DMS114 treated with DMSO at 0.1 percent for 48 hours (cell line): Measurements from ENCODE around the gene UGT1A3.
"Not testable (repeated sequence)": the region's sequence is repeated elsewhere in the genome, so short reads cannot be mapped to it uniquely, and the experiment has no call there.

Source experiments
- DNase-seq: peaks from one replicate; lab custom pipeline; 2025; ENCODE audit not compliant: unreplicated experiment; lab: John Stamatoyannopoulos, UW

Gene UGT1A3

DNA sequence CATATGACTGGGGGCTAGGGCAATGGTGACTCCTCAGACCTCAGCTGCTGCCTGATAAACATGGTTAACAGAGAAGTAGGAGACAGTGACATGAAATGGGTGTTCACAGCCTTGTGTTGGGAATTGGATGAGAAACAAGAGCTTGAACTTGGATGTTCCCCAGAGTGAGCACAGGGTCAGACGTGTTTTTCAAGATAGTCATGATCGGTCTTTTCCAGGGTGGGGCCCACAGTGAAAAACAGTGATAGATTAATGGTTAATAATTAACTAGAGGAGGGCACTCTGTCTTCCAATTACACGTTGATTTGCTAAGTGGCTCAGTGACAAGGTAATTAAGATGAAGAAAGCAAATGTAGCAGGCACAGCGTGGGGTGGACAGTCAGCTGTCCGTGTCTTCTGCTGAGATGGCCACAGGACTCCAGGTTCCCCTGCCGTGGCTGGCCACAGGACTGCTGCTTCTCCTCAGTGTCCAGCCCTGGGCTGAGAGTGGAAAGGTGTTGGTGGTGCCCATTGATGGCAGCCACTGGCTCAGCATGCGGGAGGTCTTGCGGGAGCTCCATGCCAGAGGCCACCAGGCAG is at the start of gene UGT1A3:
Gene UGT1A3 (plus strand): TSS at position 320 of the 579 bp plus-strand sequence. CDS start 85 bp downstream, at position 405.
- no peak for DNase-seq

DNA sequence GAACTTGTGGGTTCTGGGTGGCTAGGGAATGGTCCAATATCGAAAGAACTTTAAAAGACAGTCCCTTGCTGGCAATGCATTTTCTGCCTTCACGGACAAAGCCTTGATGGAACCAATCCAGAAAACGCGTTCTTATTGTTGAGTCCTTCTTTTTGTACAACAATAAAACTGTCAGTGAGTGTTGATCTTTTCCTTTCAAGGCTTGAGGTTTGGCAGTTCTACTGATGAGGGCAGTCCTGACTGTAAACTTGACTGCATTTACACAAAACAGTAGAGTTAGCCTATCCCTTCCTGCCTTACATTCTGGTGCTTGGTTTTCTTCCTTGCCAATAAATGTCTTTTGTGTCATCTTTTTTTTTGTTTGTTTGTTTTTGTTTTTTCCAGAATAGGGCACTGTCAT is 49.6 kb upstream of the UGT1A3 start:
- DNase-seq = no peak

DNA sequence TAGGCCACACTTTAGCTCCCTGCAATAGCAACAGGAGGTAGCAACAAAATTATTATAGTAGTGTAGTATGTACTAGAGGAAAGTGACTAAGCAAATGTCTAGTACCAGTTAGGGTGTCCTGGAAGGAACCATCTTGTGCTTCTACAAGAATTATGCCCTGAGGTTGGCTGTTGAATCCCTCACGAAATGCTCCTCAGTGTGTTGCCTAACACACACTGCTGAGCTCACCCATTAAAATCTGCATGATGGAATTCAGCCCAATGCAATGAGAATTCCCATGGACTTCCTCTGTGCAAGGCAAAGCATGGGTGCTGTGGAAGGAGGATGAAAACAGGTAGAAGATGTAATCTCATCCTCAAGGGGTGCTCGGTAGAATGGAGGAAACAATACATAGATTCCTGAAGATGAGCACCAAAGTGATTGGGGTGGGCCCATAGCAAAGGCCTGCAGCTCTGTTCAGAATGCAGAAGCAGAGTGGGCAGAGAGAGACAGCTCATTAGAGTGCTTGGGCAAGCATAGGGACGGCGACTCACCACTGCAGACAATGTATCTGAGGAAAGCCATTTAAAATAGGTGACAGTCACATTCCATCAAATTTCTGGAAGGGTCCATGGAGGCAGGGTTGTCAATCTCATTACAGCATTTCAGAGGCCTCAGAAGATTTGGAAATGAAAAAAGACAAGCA is 48.3 kb upstream of the UGT1A3 start:
- no peak for DNase-seq

DNA sequence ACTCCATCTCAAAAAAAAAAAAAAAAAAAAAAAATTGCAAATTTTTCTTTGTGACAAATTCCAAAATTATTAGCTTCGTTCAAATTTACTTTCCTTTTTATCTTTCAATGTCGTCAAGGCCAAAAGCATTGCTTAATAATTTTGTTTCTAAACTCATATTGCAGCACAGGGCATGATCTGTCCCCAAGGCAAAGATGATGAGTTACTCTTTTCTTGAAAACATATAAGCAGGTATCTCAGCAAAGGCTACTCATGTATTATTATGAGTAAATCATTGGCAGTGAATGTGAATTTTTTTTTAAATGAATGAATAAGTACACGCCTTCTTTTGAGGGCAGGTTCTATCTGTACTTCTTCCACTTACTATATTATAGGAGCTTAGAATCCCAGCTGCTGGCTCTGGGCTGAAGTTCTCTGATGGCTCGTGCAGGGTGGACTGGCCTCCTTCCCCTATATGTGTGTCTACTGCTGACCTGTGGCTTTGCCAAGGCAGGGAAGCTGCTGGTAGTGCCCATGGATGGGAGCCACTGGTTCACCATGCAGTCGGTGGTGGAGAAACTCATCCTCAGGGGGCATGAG is 47.2 kb upstream of the UGT1A3 start, which contains the start of gene UGT1A7:
Gene UGT1A7 (plus strand): TSS at position 381 of the 579 bp plus-strand sequence. CDS start 37 bp downstream, at position 418.
- DNase-seq = no peak

DNA sequence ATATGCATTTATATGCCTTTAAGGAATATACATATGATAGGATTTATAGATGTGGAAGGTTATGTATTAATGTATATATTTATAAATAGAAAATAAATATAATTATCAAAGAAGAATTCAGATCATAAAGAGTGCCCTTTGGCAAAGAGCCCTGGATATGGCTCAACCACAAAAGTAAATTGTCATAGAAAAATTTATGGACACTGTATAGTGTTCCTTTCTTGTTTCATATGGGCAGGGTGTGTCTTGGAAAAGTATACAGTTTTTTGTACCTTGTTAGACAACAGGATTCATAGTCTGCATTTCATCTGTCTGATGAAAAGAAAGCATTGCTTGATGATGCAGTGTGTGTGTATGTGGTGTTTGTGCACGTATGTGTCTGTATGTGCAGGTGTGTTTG is 44.2 kb upstream of the UGT1A3 start:
- DNase-seq = no peak

DNA sequence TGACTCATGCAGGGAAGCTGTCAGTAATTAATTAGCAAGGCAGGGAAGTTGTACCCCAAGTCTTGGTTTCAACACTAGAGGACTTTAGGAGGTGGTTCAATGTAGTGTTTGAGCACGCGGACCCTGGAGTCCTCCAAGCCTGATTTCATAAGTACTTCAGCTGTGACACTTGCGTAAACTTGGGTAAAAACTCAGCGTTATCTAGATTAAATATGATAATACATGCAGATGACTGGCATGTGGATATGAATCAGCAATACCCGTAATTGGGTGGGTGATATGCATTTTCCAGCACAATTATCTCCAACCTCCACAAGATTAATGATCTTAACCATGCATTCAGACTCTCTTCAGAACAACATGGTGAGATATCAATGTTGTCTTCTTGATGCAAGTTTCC is 41.9 kb upstream of the UGT1A3 start:
- no peak for DNase-seq

DNA sequence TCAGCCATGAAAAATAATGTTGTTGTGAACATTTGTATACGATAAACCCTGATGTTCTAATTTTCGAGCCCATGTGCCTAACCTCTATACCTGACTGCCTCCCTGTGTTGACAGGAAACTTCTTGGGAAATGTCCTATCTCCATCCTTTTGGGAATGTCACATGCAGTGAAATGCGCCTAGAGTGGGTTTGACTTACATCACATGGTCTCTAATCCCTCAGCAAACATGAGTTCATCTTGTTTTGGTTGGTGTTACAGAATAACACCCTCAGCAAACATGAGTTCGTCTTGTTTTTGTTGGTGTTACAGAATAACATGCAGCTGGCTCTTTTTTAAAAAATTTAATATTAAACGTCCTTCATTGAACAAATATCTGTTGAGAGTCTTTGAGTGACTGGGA is 40.5 kb upstream of the UGT1A3 start:
- DNase-seq = no peak

DNA sequence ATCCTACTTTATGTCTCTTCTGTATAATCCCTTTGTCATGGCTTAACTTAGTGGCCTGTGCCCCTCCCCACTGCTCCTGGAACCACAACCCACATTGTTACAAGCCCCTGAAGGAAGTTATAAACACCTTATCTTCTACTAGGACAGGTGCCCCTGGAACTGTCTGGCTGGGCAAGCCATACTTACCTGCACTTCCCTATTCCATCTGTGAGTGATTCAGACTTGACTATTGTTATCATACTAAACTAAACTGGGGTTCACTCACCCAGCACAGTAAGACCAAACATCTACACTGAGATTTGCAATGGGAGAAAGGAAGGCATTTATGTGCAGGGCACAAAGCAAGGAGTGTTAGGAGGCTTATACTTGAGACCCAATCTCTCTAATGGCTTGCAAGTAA is 39.8 kb upstream of the UGT1A3 start:
- DNase-seq = no peak

DNA sequence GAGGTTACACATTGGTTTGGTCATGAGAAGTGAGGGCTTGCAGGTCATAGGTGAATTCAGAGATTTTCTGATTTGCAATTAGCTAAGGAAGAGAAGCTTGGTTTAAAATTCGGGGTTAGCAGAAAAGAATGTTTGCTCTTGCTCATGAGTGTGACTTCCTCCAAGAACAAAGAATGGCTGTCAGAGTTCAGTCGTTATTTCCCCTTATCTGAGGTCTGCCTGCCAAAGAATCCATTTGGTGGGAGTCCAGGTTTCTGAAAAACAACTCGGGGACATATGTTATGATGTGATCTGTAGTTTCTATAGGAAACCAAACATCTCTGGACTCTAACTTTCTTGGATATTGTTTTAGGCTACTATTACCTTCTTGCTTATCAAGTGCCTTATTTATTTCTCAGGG is 39.3 kb upstream of the UGT1A3 start:
- no peak for DNase-seq

DNA sequence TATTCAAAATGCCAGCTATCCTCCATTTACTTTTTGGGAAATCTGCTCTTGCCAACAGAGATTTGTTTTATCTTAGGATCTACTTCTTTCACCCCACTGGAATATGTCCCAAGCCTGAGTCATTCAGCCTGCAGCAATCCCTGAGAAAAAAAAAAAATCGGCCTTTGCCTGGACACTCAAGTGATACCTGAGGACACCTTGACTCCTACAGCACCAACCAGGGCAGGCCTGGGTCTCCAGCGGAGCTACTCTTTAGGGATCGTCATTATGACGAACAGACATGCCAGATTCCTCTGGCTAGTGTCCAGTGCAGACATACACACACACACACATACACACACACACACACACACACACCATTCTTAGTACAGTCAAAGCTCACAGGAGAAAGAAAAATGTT is 38.4 kb upstream of the UGT1A3 start:
- no peak for DNase-seq

DNA sequence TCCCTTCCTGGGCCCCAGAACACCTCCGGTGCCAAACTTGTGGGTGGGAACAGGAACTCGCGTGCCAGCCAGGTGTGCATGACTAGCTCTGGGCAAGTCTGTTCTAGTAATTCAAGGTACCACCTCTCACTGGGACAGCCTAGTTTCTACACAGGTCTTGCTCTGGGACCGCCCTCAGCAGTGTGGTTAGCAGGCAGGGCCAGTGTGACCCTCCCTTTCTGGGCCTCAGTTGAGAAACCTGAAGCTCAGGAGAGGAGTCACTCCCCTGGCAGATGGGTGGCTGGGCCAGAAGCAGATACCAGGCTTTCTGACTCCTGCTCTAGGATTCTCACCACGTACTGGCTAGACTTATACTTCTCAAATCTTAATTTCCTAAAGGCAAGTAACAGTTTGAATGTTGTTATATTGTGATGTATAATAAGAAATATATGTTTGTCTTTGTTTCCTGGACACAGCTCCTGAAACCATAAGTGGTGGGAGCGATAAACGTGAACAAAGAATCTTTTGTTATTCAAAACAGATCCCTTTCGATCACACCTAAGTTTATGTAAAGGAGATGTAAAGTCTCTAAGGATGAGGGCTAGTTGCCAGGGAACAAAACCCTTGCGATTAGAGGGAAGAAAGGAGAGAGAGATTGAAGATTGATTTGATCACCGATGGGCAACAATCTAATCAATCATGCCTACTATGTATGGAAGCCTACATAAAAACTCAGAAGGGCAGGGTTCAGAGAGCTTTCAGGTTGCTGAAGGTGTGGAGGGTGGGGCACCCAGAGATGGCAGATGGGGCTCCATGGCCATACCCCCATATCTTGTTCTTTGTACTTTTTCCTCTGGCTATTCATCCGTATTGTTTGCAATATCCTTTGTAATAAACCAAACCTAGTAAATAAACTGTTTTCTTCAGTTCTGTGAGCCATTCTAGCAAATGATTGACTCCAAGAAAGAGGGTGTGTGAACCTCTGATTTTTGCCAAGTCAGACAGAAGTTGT is 37.1 kb upstream of the UGT1A3 start:
- DNase-seq = no peak

DNA sequence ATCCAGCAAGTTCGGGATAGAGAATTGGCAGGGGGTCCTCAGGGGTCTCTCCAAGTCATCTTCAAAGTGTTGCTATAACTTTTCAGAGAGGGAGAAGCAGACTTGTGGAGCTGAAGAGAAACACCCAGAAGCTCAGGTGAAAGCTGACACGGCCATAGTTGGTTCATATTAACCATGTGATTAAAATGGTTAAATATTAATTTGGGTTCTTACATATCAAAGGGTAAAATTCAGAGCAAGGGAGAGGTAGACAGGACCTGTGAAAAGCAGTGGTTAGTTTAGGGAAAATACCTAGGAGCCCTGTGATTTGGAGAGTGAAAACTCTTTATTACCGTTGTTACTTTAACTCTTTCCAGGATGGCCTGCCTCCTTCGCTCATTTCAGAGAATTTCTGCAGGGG is 36.2 kb upstream of the UGT1A3 start, which contains the start of gene UGT1A6:
Gene UGT1A6 (plus strand): TSS at position 243 of the 400 bp plus-strand sequence. CDS start 115 bp downstream, at position 358.
- DNase-seq = no peak

DNA sequence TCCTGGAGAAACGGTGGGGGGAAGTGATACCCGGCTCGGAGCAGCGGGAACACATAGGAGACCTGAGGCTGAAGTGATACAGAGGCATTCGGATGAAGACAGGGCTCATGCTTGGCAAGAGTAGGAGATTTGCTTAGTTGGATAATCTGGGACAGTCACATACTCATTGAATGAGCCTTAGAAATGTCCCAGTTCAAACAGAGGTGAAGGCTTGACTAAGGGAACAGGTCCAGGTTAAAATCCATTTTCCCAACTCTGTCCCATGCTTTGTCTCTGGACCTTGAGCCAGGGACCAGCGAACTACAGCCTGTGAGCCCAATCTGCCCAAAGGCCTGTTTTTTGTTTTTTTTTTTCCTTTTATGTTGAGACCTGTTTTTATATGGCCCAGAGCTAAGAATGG is 34.9 kb upstream of the UGT1A3 start:
- no peak for DNase-seq

DNA sequence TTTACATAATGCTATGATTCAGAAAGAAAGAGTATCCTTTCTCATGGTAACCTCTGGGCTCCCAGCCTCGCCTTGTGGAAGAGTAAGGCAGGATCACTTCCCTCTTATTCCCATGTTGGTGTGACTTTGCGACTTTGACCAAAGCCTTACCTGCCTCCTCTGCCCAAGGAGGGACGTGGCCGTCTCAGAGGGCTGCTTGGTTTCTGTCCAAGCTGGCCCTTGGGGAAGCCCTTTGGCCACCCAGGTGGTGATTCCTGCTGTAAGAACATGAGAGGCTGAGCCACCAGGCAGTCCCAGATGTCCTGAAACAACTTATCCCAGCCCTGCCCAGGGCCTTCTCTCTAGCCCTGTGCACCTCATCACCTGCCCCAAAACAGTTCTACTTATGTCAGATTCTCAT is 30.1 kb upstream of the UGT1A3 start:
- no peak for DNase-seq

DNA sequence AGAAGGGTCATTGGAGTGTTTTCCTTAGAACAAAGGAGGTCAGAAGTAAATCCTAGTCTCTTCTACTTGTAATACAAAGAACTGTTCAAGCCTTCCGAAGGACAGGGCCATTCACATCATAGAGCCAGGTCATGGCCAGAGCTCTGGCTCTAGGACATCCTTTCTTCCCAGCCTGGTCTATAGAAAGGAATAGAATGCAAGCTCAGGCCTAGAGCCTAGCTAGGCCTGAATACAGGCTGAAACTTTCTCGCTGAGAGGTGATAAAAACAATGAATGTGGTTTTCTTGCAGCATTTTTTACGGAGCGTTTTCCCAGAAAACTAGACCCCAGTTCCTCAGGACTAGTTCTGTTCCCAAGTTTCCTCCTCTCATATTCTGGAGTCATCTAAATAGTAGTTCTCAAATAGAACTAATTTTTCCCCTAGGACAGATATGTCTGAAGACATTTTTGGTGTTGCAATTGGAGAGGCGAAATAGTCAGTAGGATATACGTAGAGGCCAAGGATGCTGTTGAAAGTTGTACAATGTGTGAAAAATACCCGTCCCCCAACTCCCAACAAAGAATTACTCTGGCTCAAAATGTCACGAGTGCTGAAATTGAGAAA is 29.3 kb upstream of the UGT1A3 start:
- DNase-seq = no peak

DNA sequence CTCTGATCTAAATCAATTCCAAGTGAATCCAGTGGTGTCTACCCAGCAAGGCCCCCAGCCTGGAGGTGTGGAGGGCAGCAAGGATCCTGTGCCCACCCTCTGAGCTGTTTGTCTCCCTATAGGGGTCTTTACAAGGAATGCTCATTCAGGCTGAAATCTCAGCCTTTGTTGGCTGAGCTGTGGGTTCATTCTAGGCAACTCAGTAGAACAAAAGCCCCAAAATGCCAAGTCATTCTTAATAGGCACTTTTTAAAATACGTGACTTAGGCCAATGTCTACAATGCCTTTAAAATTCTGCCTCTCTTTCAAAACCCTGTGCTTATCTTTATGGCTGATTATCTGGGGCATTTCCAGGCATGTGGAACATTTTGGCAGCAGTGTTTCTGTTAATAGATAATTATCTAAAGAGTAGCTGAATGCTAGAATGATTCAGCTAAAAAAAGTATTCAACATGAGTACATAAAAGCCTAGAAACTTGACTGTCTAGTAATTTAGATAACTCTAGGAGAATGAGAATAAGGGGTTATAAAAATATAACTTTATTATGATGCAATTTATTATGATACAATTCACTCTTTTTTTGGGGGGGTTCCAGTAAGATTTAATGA is 28.7 kb upstream of the UGT1A3 start:
- no peak for DNase-seq

DNA sequence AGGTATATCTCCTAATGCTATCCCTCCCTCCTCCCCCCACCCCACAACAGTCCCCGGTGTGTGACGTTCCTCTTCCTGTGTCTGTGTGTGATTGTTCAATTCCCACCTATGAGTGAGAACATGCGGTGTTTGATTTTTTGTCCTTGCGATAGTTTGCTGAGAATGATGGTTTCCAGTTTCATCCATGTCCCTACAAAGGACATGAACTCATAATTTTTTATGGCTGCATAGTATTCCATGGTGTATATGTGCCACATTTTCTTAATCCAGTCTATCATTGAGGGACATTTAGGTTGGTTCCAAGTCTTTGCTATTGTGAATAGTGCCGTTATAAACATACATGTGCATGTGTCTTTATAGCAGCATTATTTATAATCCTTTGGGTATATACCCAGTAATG is 28.0 kb upstream of the UGT1A3 start:
- DNase-seq = not testable (repeated sequence)

DNA sequence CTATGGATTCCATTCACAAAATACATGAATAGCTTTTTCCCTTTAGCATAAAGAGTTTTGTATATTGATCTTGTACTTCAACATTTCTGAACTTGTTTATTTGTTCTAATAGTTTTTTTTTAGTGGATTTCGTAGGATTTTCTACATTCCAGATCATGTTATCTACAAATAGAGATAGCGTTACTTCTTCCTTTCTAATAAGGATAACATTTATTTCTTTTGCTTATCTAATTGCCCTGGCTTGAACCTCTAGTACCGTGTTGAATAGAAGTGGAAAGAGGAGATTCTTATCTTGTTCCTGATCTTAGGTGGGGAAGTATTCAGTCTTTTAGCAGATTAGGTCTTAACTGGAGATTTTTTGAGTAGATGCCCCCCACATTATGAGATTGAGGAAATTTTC is 26.6 kb upstream of the UGT1A3 start:
- DNase-seq = no peak

DNA sequence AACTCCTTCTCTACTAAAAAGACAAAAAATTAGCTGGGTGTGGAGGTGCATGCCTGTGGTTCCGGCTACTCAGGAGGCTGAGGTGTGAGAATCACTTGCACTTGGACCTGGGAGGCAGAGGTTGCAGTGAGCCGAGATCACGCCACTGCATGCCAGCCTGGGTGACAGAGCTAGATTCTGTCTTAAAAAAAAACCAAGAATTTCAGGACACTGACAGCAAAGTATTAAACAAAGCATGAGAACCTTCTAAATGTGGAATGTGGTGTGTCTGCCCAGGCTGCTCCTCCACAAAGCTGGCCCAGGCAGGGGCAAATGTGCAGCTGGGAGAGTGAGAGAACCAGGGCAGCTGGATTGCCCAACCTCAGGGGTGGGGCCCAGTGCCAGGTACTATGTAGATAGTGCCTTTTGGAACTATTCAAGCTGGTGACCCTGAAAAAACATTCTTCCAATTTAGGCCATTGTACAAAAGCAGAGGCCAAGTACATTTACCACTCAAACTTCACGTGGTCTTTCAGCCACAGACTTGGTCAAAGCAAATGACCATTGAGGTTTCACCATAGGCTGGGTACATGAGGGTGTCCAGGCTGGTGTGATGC is 22.8 kb upstream of the UGT1A3 start:
- DNase-seq = no peak

DNA sequence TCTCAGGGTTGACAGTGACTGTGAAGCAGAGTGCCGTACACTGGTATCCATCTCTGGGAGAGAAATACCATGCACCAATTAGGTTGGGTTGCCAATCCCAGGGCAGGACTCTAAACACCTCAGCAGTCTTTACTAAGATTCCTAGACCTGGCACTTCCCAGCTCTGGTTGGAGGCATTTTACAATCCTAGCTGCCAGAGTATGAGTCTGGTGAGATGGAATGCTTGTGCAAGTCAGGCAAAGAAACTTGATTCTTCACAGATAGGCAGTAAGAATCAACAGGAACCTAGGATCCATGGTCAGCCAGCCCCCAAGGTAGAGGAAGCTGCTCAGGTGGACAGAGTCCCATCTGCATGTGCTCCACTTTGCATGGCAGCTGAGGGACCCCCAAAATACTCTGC is 22.1 kb upstream of the UGT1A3 start:
- no peak for DNase-seq
